ENCODE measurements around the gene ANG. TPM values are rescaled to one million over a fixed set of nuclear protein-coding genes. Genes with fewer than 3 reads are reported as not detected.

Gene ANG
- total RNA-seq, 1 experiment from 2014 or later = 5.8 TPM

GRCh38 chr14:20707622-20708021 is 19.1 kb downstream of the ANG start:
- no peak overlapping the region for H3K4me2 ChIP-seq (ENCODE audit: low read length)
- H3K4me1 ChIP-seq (ENCODE audit: control insufficient read depth in 1 of 2, insufficient read depth in 2 of 2, low read length in 2 of 2) = no peaks in the 10 kb centered on the region
- H3K36me3 ChIP-seq (ENCODE audit: control insufficient read depth in 1 of 2, insufficient read depth in 2 of 2, low read length in 2 of 2) = no peaks in the 10 kb centered on the region
- no peaks in the 10 kb centered on the region for H3K79me2 ChIP-seq (ENCODE audit: insufficient read depth, low read length)
- intact Hi-C loops (cut with micrococcal nuclease) = loop anchor here (10.0 kb wide), 1 partner anchor 227 kb away; no protein-coding TSS in a partner anchor
- no peaks in the 10 kb centered on the region for H3K9me3 ChIP-seq (ENCODE audit: control insufficient read depth in 1 of 2, insufficient read depth in 1 of 2, low read depth in 1 of 2, low read length in 2 of 2)
- TF ChIP-seq ZFX (IDR thresholded peaks at IDR 0.05) (no peak), TCF7L2 (IDR thresholded peaks at IDR 0.05; ENCODE audit: borderline replicate concordance, extremely low read depth, insufficient read depth, insufficient read length) (no peak), CEBPB (IDR thresholded peaks at IDR 0.05; ENCODE audit: low read depth) (no peak), RAD21 (IDR thresholded peaks at IDR 0.05; ENCODE audit: low read depth) (no peak), CTCF (IDR thresholded peaks at IDR 0.05 in 2 of 3, conservative IDR thresholded peaks at IDR 0.05 in 1 of 3; ENCODE audit: borderline replicate concordance in 1 of 3, insufficient read depth in 1 of 3, low read depth in 2 of 3, low read length in 2 of 3) (no peak), JUND (IDR thresholded peaks at IDR 0.05) (no peak), REST (IDR thresholded peaks at IDR 0.05; ENCODE audit: low read depth) (no peak)
- H3K4me3 ChIP-seq (replicated peaks in 1 of 2; ENCODE audit: low read depth in 1 of 2, low read length in 2 of 2) = no peak overlapping the region
- no peaks in the 10 kb centered on the region for H3K27me3 ChIP-seq (ENCODE audit: insufficient read depth, low read length)
- DNase-seq (ENCODE audit: low read depth, low spot score) (no peak), ATAC-seq (no peak)
- no peak overlapping the region for H3K9ac ChIP-seq (ENCODE audit: low read length)
- ChIA-PET CTCF (interaction anchor here (1.4 kb wide), 1 partner anchor 307 kb away, joined by 3 read pairs; no protein-coding TSS in a partner anchor), POLR2A (no interaction called here), RAD21 (ENCODE audit: low non-redundant PET in 1 of 2, low total read pairs in 2 of 2, uncharacterized antibody in 2 of 2, unreplicated experiment in 2 of 2) (no interaction called here)
- no peak overlapping the region for H2AFZ ChIP-seq (ENCODE audit: low read depth, low read length, poor library complexity, severe bottlenecking)
- no peak overlapping the region for H3K27ac ChIP-seq (ENCODE audit: low read depth, low read length)
- no TSS peak for BruUV-seq (replicated peaks)
- H4K20me1 ChIP-seq (ENCODE audit: insufficient read depth) = no peaks in the 10 kb centered on the region
- no peaks in the 10 kb centered on the region for H3K9me2 ChIP-seq (ENCODE audit: insufficient read depth)
